Putamen (tissue), 1 donor: ENCODE results near the gene ICA1.
"Not testable (repeated sequence)": the region's sequence is repeated elsewhere in the genome, so short reads cannot be mapped to it uniquely, and the experiment has no call there.

ENCODE experiments used
- DNase-seq: peaks from one replicate; pipeline ENCODE4 v3.0.0-alpha.2; 2016; ENCODE audit warnings: low spot score

Gene ICA1

GRCh38 chr7:8130663-8131062 lies 131.3 kb downstream of the ICA1 start:
- DNase-seq = no peak

- no peak for DNase-seq
Measured at GRCh38 chr7:8129318-8129659, 132.7 kb downstream of the ICA1 start.

- no peak for DNase-seq
Measured at GRCh38 chr7:8128449-8129317, 133.3 kb downstream of the ICA1 start.

GRCh38 chr7:8126601-8127167 lies 135.3 kb downstream of the ICA1 start:
- no peak for DNase-seq

GRCh38 chr7:8125680-8126444 lies 136.1 kb downstream of the ICA1 start:
- no peak for DNase-seq

- DNase-seq = peak; percentile 53
Measured at GRCh38 chr7:8121243-8121642, 140.7 kb downstream of the ICA1 start.

- DNase-seq = peak; percentile 53
Measured at GRCh38 chr7:8120390-8121058, 141.4 kb downstream of the ICA1 start.

GRCh38 chr7:8119262-8119661 lies 142.7 kb downstream of the ICA1 start:
- no peak for DNase-seq

- no peak for DNase-seq
Measured at GRCh38 chr7:8117195-8117594, 144.8 kb downstream of the ICA1 start.

- no peak for DNase-seq
Measured at GRCh38 chr7:8115547-8116402, 146.2 kb downstream of the ICA1 start.

- DNase-seq = no peak
Measured at GRCh38 chr7:8114175-8114574, 147.8 kb downstream of the ICA1 start.

GRCh38 chr7:8113184-8113583 lies 148.8 kb downstream of the ICA1 start:
- DNase-seq = no peak

- no peak for DNase-seq
Measured at GRCh38 chr7:8112685-8113084, 149.3 kb downstream of the ICA1 start.

- no peak for DNase-seq
Measured at GRCh38 chr7:8111282-8111960, 150.5 kb downstream of the ICA1 start.

GRCh38 chr7:8109196-8110022 lies 152.6 kb downstream of the ICA1 start:
- DNase-seq = no peak

GRCh38 chr7:8105449-8106095 lies 156.4 kb downstream of the ICA1 start:
- no peak for DNase-seq

- DNase-seq = no peak
Measured at GRCh38 chr7:8103282-8103681, 158.7 kb downstream of the ICA1 start.

- DNase-seq = not testable (repeated sequence)
Measured at GRCh38 chr7:8101292-8101691, 160.7 kb downstream of the ICA1 start.
